ENCODE data around the gene ANKS1B. TPM values are rescaled to one million over a fixed set of nuclear protein-coding genes. Genes with fewer than 3 reads are reported as not detected.
"Not testable (repeated sequence)": the region's sequence is repeated elsewhere in the genome, so short reads cannot be mapped to it uniquely, and the experiment has no call there.

Gene ANKS1B
- total RNA-seq, 2 donors from 2014 or later: 32.7 to 37.1 TPM

DNA sequence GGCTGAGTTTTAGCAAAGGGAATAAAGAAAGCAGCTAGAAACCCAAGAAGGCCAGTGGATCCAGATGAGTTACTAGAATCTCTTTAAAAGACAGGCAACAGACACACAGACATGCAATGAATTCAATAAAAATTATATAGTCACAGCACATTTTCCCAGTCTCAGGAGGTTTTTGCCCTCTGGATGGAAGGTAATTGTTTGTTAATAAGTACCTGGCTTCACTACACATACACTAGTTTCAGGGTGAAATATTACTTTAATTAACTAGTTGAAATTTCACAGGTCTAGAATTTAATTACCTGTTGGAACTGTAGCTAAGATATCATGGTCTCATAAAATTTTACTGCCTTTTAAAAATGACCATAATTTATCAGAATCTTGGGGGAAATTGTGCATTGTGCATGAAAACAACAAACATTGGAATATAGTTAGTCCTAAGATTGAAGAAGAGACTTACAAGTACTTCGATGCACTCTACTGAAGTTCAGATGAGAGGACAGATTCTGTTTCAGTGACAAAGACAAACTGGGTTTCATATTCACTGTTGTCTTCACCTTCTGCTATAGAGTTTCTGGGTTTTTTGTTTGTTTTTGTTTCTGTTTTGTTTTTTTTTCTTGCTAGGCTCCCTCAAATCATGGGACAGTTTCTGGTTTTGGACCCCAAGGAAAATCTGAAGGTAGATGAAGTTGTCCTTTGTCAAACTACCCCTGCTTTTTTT, 614.2 kb downstream of the ANKS1B start:
- DNase-seq (ENCODE audit: low spot score): no peak
- intact Hi-C loops (cut with DNase I): no loop called here

DNA sequence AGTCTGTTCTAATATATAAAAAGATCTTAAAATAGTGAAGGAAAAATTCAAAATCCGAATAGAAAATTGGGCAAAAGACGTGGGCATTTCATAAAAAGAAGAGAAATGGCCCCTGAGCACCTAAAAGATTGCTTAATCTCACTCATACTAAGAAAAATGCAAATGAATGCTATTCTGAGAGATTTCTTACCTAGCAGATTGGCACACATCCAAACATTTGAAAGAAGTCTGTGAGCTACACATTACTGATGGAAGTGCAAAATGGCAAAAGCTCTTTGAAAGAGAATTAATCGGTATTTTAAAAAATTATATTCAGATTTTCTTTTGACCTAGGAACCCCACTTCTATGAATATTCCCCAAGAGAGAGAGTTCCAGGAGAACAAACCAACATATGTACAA, 617.6 kb downstream of the ANKS1B start:
- intact Hi-C loops (cut with DNase I): no loop called here
- DNase-seq (ENCODE audit: low spot score): no peak

DNA sequence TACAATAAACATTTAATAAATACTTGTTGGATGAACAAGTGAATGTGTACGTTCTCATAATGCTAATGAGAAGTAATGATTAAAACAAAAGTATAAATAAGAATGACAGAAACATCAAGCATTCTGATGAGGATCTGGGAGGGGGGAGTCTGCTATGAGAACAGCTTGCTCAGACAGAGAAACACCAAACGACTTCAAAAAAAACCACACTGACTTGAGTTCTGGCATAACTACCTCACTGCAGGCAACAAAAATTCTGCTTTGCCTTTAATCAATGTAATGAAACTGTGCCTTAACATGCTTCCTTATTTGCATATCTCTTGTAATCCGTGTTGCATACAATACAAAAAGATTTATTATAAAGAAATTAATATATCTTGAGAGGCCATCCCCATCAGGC, 632.5 kb downstream of the ANKS1B start:
- intact Hi-C loops (cut with DNase I): no loop called here

DNA sequence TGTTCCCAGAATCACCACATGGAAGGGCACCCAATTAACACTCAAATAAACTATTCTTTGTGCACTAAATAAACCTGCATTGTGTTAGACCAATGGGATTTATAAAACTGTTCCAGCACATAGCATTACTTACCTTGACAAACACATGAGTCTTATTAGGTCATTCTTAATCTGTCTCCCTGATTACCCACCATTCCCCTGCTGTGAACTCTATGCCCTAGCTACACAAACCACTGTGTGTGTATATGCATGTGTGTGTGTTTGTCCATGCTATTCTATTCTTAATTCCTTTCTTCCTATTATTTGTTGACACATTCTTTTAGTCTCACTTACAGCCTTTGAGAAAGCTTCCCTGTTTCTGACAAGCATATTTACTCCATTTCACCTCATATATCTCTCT, 640.8 kb downstream of the ANKS1B start:
- intact Hi-C loops (cut with DNase I): no loop called here
- no peak for DNase-seq (ENCODE audit: low spot score)

More for the DNA sequence above, 632.5 kb downstream of the ANKS1B start:
- no peak for DNase-seq (ENCODE audit: low spot score)

DNA sequence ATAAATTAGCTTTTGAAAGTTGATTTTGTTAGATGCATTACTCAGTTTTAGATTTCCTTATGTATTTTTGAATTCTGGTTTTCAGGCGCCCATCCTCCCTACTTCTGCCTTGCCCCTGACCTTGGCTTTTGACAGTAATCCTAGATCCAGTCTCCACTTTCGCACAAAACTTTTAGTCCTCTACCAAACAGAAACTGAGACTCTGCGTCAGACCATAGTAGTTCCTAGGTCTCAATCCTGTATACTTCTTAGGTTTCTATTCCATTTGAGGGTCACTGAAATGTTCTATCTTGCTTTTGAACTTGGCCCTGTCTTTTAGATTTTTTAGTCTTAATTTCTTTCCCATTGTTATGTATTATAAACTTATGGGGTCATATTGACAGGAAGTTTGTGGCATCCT, 645.1 kb downstream of the ANKS1B start:
- intact Hi-C loops (cut with DNase I): no loop called here
- DNase-seq (ENCODE audit: low spot score): no peak

DNA sequence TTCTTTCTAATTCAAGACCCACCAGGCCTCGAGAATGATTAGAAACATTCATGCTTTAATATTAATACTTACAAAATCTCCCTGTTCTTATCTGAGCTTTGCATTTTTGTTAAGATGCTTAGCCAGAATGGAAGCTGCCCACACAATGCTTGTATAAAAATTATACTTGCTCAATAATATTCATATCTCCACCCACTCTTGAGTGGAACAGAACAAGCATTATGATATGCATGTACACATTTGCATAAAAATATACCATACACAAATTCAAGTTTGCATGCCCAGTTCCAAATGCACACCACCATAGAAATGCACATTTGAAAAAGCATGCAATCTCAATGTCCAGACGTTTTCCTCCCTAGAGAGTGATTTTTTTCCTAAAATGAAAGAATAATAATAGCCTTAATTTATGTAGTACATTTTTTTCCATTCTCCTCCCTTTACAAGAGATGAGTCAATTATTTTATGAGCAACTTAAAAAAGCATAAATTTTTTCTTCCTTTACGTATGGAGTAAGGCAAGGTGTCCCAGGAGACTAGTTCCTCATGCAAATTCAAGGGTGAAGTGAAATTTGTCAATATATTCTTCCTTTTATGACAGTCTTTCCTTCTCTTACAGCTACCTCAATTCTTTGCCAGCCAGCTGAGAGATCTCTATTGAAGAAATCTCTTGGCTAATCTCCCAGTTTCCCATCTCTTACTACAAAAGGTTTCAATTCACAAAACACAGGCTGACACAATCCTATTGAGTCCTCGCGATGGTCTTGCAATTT, 650.3 kb downstream of the ANKS1B start:
- intact Hi-C loops (cut with DNase I): no loop called here
- DNase-seq (ENCODE audit: low spot score): no peak

DNA sequence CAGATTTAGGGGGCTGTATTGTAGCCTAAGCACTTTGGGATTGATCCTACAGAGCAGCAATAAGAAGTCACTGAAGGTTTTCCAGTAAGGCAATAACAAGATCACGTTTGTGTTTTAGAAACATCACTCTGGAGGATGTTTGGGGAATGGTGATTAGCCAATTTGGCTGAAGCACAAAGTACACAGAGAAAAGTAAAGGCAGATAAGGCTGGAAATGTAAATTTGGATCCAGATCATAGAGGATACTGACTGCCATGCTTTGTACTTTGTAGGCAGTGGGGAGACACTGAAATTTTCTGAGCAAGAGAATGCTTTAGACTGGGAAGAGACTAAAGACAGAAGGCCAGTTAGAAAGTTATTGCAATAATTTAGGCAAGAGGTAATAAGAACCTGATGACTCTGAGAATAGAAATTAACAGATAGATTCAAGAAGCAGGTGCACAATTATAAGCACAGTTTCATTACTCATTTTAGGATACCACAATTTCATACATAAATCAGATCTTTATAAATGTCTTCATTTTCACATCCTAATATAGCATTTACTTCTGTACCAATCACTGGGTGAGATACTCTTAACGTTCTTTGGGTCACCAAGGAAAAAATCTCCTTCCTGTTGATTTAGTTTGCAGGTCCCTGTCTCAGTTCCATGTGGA, 651.7 kb downstream of the ANKS1B start:
- no peak for DNase-seq (ENCODE audit: low spot score)
- intact Hi-C loops (cut with DNase I): no loop called here

DNA sequence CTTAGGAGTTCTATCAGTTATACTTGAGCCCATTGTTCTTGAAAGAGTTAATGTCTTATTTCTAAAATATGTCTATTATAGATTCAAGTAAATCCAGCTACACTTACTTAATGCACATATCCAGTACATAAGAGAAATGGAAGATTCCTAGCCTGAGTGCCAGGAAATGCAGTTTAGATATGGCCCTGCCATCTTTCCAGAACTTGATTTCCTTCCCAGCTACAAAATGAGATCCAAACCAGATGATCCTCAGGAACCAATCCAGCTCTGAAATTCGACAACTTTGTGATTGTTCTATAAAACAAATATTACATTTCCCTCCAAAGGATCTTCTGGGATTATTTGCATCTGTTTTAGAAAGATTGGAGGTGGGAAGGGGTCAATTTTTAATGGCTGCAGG, 654.5 kb downstream of the ANKS1B start:
- intact Hi-C loops (cut with DNase I): no loop called here
- DNase-seq (ENCODE audit: low spot score): no peak

DNA sequence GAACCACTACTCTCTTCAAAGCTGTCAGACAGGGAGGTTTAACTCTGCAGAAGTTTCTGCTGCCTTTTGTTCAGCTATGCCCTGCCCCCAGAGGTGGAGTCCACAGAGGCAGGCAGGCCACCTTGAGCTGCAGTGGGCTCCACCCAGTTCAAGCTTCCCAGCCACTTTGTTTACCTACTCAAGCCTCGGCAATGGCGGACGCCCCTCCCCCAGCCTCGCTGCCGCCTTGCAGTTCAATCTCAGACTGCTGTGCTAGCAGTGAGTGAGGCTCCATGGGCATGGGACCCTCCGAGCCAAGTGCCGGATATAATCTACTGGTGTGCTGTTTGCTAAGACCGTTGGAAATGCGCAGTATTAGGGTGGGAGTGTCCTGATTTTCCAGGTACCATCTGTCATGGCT, 663.5 kb downstream of the ANKS1B start:
- intact Hi-C loops (cut with DNase I); DNase-seq (ENCODE audit: low spot score): not testable (repeated sequence)

DNA sequence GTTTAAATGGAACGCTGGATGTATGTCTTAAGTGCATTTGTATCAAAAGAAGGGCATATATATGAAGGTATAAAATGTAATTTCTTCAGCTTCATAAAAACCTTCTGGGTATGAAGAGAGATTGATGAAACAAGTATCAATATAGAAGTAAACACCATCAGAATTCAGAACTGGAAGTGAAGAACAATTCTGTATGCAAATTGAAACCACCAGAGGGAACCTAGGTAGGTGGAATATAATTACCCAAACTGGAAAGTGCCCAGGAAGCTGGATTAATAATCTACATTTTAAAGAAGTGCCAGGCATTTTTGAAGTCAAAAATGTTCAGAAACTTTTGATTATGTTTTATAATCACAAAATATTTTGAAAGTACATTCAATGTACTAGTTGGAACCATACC, 673.4 kb downstream of the ANKS1B start:
- no peak for DNase-seq (ENCODE audit: low spot score)
- intact Hi-C loops (cut with DNase I): no loop called here

DNA sequence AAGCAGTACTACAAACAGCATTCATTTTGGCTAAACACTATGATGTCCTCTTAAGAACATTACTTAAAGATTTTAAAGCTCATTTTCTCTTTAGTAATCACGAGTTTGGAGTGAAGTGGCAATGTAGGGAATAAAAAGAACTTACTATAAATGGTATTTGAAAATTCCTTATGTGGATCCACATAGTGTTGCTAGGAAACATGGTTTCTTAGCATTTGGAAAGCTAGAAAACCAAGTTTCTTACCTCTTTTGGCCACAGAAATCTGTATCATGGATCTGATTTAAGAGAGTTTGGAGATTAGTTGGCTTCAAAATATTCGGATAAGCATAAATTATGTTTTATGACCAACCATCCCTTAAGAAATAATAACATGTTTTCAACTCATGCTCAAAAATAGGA, 674.9 kb downstream of the ANKS1B start:
- no peak for DNase-seq (ENCODE audit: low spot score)
- intact Hi-C loops (cut with DNase I): no loop called here

DNA sequence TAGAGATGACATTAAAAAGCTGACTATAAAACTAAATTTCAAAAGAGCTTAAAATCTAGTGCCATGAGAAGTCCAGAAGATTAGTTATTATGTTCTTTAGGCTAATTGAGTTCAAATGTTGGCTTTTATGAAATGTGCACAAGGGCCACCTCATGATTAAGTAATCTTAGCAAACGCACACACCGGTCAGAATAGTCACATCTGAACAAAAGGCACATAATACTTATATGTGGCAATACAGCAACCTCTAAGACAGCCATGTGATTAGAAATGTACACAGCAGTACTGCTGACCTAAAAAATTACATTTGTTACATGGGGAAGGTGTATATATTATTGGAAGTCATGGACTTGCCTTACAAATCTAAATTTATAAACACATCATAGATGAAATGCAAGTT, 681.9 kb downstream of the ANKS1B start:
- intact Hi-C loops (cut with DNase I): no loop called here
- DNase-seq (ENCODE audit: low spot score): no peak

DNA sequence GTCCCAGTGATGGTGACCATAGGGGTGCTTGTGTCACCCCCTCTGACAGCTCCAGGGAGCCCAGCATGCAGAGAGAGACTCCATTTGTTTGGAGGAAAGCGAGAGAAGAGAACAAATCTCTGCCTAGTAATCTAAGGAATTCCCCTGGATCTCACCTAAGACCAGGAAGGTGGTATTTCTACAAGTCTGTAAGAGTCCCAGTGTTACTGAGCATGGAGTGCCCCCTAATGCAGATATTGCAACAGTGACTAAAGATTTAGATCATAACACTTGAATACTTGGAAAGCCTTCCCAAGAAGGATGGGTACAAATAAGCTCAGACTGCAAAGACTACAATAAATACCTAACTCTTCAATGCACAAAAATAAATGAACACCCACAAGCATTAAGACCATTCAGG, 697.6 kb downstream of the ANKS1B start:
- no peak for DNase-seq (ENCODE audit: low spot score)
- intact Hi-C loops (cut with DNase I): no loop called here

DNA sequence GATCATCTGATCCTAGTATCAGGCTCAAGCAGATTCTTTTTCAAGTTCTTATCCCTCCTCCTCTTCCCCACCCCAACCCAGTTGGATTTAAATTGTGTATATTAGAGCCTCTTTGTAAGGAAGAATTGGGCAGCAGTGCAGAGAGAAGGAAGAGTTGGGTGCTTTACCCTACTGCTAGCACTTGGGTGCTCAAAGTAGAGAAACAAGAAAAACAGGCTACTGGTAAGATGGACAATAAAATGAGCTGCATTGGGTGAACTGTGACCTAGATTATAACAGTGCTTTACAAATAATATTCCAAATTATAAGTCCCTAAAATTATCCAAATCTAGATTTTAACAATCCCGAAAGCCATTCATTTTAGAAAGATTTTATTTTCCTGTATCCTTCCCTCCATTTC, 700.6 kb downstream of the ANKS1B start:
- DNase-seq (ENCODE audit: low spot score): no peak

DNA sequence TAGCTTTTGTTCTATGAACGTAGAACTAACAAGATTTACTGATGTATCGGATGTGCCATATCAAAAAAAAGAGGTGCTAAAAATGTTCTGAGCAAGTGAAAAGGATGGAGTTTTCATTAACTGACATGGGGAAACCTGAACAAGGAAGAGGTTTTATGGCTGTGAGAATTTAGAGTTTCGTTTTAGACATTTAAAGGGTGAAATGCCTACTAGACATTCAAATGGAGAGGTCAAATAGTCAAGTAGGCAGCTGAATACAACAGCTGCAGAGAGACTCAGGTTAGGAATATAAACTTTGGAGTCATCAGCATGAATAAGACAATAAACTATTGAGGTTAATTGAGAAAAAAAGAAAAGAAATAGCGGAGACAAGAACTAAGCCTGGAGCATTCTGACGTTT, 702.1 kb downstream of the ANKS1B start:
- intact Hi-C loops (cut with DNase I): no loop called here
- no peak for DNase-seq (ENCODE audit: low spot score)

More for the DNA sequence above, 700.6 kb downstream of the ANKS1B start:
- intact Hi-C loops (cut with DNase I): no loop called here

DNA sequence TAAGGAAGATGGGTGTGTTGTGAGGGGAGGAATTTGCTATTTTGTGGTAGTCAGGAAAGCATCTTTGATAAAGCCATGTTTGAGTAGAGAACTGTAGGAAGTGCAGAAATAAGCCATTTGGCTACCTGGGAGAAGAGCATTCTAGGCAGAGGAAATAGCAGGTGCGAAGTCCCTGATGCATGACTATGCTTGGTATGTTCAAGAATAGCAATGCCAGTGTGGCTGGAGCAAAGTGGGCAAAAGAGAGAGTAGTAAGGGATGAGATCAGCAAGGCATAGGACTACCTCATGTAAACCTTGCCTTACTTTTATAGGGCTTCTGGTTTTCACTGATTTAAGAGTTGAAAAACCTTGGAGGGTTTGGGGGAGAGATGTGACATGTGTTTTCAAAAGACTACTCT, 702.6 kb downstream of the ANKS1B start:
- intact Hi-C loops (cut with DNase I): no loop called here
- DNase-seq (ENCODE audit: low spot score): no peak

DNA sequence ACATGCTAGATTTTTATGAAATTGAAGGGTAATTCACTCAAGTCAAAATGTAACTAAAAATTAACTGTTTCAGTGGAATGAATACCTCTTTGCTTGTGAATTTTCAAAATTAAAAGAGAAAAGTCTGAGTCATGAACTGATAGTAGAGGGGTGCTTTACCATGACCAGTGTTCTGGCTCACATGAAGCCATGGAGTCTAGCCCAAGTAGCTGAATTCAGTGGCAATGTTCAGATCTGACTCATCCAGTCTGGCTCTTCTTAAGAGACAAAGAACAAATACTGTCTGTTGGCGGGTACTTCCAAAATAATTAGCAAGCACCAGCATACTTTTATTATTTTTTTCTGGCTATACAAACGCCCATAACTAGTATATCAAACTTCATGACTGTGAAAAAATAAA, 703.5 kb downstream of the ANKS1B start:
- intact Hi-C loops (cut with DNase I): no loop called here

DNA sequence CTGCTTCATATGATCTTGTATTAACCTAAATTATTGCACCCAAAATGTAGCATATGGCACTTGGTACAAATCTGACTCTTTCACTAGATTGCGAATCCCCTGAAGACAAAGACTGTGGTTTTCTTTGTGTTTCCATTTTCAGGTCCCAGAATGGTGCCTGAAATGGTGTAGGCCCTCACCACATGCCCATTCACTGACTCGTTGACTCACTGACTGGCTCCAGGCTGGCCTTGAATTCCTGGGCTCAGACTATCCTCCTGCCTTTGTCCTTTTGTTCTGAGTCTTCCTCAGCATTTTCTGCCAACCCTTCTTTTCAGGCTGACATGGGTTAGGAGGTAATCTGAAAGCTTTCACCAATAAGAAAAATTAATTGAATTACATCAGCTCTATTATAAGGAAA, 705.8 kb downstream of the ANKS1B start:
- intact Hi-C loops (cut with DNase I): no loop called here
- DNase-seq (ENCODE audit: low spot score): no peak

More for the DNA sequence above, 703.5 kb downstream of the ANKS1B start:
- no peak for DNase-seq (ENCODE audit: low spot score)

DNA sequence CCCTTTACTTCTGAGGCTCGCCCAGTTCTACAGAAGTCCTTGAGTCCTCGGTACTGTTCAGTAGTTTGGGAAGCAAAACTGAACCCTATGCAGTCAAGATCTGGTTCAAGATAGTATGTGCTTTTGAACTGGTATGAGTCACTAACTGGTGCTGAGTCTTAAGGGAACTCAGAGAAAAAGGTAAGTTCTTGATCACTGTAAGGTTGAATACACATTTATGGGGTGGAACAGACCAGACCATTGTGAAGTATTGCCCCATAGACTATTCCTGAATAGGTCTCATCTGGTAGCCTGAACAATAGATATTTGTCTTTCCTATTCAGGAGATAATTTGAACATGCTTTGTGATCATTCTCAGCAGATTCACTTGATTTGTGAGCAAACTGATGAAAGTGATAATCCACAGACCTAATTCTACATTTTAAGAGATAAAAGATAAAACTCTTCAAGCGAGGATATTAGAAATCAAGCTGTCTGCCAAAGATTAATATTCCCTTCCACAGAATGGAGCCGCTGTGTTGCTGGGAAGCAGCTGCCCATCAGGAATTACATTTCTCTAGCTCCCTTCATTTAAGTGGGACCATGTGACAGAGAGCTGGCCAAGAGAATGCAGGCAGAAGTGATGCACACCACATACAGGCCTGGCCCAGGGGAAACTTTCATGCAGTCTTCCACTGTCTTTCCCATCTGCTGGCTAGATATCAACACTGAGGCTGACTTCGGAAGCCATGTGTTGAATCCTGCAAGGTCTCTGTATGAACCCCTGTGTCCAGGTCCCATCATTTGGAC, 707.0 kb downstream of the ANKS1B start:
- DNase-seq (ENCODE audit: low spot score): no peak
- intact Hi-C loops (cut with DNase I): no loop called here

DNA sequence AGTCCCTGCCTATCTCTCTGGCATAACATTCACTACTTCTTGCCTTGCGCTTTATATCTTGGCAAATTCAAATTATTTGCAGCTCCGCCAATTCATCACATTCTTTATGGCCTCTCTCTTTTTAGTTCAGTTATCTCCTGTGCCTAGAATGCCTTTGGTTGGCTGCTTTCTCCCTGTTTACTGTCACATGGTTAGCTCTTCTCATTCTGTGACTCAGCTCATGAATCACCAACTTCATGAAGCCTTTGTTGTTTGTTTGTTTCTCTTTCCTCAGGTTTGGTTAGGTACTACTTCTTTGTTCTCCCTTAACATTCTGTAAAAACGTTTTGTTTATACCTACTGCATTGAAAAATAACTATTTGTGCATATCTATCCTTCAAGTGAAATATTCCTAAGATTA, 713.7 kb downstream of the ANKS1B start:
- no peak for DNase-seq (ENCODE audit: low spot score)
- intact Hi-C loops (cut with DNase I): no loop called here

Measured in posterior vena cava (tissue), 2 donors.